CD8-positive, alpha-beta memory T cell (primary cell): ENCODE results near the gene MAP4K1. TPM values are rescaled to one million over a fixed set of nuclear protein-coding genes. Genes with fewer than 3 reads are reported as not detected.

Source experiments
- CTCF ChIA-PET: fragments of 350-600 bp; sonication (Branson Sonifier 250); formaldehyde crosslinking; loops from one replicate; lab custom pipeline; 2021; ENCODE audit warnings: antibody characterized with exemption; lab: Charles Lee
- POLR2A ChIA-PET: fragments of 350-600 bp; sonication (Branson Sonifier 250); formaldehyde crosslinking; loops from one replicate; lab custom pipeline; 2021; ENCODE audit warnings: antibody characterized with exemption; lab: Charles Lee
- DNase-seq, 5 donors: peaks; one replicate each; pipeline versions ENCODE4 v3.0.0 to v3.0.0-alpha.2; 2020 to 2022; ENCODE audit warnings: mixed read lengths in 1 of 5
- H3K27ac ChIP-seq: one replicate; pipeline ENCODE4 v1.7.0; 2013; ENCODE audit warnings: low read depth, mild to moderate bottlenecking, low read length, moderate library complexity
- H3K27me3 ChIP-seq: 2 replicates; pipeline ENCODE4 v1.7.0; 2013; ENCODE audit warnings: low read length, mild to moderate bottlenecking; ENCODE audit not compliant: insufficient read depth, poor library complexity, severe bottlenecking
- H3K36me3 ChIP-seq: 2 replicates; pipeline ENCODE4 v1.7.0; 2013; ENCODE audit warnings: mild to moderate bottlenecking, low read length, moderate library complexity; ENCODE audit not compliant: insufficient read depth
- H3K4me1 ChIP-seq: 2 replicates; pipeline ENCODE4 v1.7.0; 2013; ENCODE audit warnings: mild to moderate bottlenecking, low read length, moderate library complexity; ENCODE audit not compliant: insufficient read depth
- H3K4me3 ChIP-seq: 2 replicates; pipeline ENCODE4 v1.7.0; 2013; ENCODE audit warnings: mild to moderate bottlenecking, low read length
- H3K9me3 ChIP-seq: 2 replicates; pipeline ENCODE4 v1.7.0; 2013; ENCODE audit warnings: mild to moderate bottlenecking, low read length
- H3K27ac Mint-ChIP-seq, 8 donors: one replicate each; pipeline ENCODE4 v1.8.0; 2020 to 2021; ENCODE audit warnings: mixed read lengths in 8 of 8, mild to moderate bottlenecking in 6 of 8, inconsistent platforms in 3 of 8, moderate library complexity in 3 of 8
- H3K27me3 Mint-ChIP-seq, 2 donors: one replicate each; pipeline ENCODE4 v1.8.0; 2020 to 2021; ENCODE audit warnings: mixed read lengths in 2 of 2, mild to moderate bottlenecking in 1 of 2, moderate library complexity in 1 of 2
- H3K36me3 Mint-ChIP-seq, 3 donors: one replicate each; pipeline ENCODE4 v1.8.0; 2020 to 2021; ENCODE audit warnings: mixed read lengths in 3 of 3, inconsistent platforms in 1 of 3, mild to moderate bottlenecking in 1 of 3
- H3K4me1 Mint-ChIP-seq, 3 donors: one replicate each; pipeline ENCODE4 v1.8.0; 2020 to 2021; ENCODE audit warnings: mixed read lengths in 3 of 3, inconsistent platforms in 1 of 3, mild to moderate bottlenecking in 1 of 3
- H3K4me3 Mint-ChIP-seq, 7 donors: one replicate each; pipeline ENCODE4 v1.8.0; 2020 to 2021; ENCODE audit warnings: mixed read lengths in 7 of 7, mild to moderate bottlenecking in 6 of 7, moderate library complexity in 4 of 7, inconsistent platforms in 2 of 7
- H3K9me3 Mint-ChIP-seq, 5 donors: one replicate each; pipeline ENCODE4 v1.8.0; 2020 to 2022; ENCODE audit warnings: mixed read lengths in 5 of 5, mild to moderate bottlenecking in 3 of 5, moderate library complexity in 2 of 5, inconsistent platforms in 1 of 5
- polyA plus RNA-seq: library from polyadenylated mRNA; unstranded; fragments of 300-500 nt; fragmentation: Illumina TruSeq; gene quantifications from one replicate; pipeline ENCODE4 v1.2.3, GENCODE V29; 2021
- total RNA-seq, 2 experiments: library from RNA; stranded (reverse); gene quantifications; one replicate each; pipeline ENCODE4 v1.2.3, GENCODE V29; 2021

MAP4K1 gene
- total and polyA plus RNA-seq, 3 experiments from 2014 or later: 161 to 178 (median 162) TPM

DNA sequence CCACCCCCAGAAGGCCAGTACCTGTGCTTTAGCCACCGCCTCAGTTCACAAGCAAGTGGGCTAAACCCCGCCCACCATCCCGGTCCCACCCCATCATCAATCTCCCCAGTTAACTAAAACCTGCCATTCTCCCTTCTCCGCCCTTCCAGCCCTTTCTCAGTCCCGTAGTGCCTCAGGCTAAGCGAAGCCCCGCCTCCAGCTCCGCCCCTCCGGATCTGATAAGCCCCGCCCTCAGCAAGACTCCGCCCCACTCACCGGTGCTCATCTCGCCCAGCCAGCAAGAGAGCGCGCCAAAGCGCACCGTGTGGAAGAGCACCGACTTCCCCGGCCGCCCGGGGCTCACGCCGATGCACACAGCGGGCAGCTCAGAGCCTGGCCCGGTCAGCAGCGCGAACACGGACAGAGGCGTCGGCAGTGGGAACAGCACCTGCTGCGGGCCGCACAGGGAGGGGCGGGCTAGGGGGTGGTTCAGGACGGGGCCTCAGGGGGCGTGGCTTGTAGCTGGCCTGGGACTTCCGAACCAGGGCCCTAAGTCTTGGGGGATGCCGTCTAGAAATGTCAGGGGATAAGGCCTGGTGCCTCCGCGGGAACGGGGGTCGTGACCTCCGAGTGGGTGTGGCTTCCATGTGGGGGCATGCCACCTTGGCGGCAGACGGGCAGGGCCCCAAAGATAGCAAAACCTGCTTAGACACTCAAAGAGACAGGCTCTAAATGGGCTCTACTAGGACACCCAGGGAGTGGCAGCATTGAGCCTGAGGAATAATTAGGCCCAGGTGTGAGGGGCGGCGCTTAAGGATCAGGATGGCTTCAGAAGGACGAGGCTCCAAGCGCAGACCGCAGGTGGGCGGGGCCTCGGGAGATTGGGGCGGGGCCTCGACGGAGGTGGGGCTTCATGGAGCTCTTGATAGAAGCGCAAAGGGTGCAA lies 21.4 kb downstream of the MAP4K1 start:
- no peaks in the 10 kb centered on the region for H3K9me3 ChIP-seq
- DNase-seq: no peak
- H3K4me1 ChIP-seq: no peaks in the 10 kb centered on the region
- H3K4me3 ChIP-seq: no peak overlapping the region
- H3K27ac ChIP-seq: no peak overlapping the region
- Mint-ChIP-seq H3K9me3 (no peaks in the 10 kb centered on the region), H3K27ac (no peak overlapping the region), H3K4me1 (peaks cover 6 to 13% (median 12%) of the 10 kb centered on the region in 3 donors), H3K4me3 (no peak overlapping the region), H3K27me3 (no peaks in the 10 kb centered on the region), H3K36me3 (peaks cover 0 to 67% (median 16%) of the 10 kb centered on the region in 3 donors)
- no peaks in the 10 kb centered on the region for H3K27me3 ChIP-seq
- ChIA-PET CTCF (interaction anchor here (1.1 kb wide), 1 partner anchor 23 kb away, joined by 3 read pairs; the partner anchor contains the start of gene EIF3K), POLR2A (interaction anchor here (0.6 to 1.3 kb wide), 2 partner anchors 17 to 32 kb away, joined by 3 read pairs; no protein-coding TSS in a partner anchor)
- H3K36me3 ChIP-seq: peaks cover 27% of the 10 kb centered on the region

DNA sequence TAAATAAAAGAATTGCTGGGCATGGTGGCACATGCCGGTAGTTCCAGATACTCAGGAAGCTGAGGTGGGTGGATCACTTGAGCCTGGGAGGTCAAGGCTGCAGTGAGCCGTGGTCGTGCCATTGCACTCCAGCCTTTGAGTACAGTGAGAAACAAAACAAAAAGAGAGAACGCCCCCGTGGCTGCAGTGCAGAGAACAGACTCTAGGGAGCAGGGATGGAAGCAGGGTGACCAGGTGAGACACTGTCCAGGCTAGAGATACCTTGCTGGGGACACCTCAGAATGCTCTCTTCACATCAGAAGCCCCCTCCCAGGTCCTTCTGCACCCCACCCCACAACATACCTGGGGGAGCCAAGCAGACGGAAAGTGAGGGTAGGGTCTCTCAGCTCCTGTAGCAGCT lies 24.8 kb downstream of the MAP4K1 start:
- ChIA-PET CTCF (interaction anchor here (1.6 kb wide), 1 partner anchor 26 kb away, joined by 3 read pairs; the partner anchor contains the start of gene EIF3K), POLR2A (no interaction called here)
- Mint-ChIP-seq H3K27ac (peak overlapping the region in 2 of 8 donors; percentile 5 to 26), H3K4me3 (no peak overlapping the region), H3K36me3 (peaks cover 0 to 70% (median 13%) of the 10 kb centered on the region in 3 donors), H3K27me3 (no peaks in the 10 kb centered on the region), H3K4me1 (peaks cover 3 to 7% (median 6%) of the 10 kb centered on the region in 3 donors), H3K9me3 (no peaks in the 10 kb centered on the region)
- no peak overlapping the region for H3K27ac ChIP-seq
- H3K4me3 ChIP-seq: no peak overlapping the region
- DNase-seq: no peak
- no peaks in the 10 kb centered on the region for H3K9me3 ChIP-seq
- H3K27me3 ChIP-seq: no peaks in the 10 kb centered on the region
- no peaks in the 10 kb centered on the region for H3K4me1 ChIP-seq
- H3K36me3 ChIP-seq: peaks cover 24% of the 10 kb centered on the region

DNA sequence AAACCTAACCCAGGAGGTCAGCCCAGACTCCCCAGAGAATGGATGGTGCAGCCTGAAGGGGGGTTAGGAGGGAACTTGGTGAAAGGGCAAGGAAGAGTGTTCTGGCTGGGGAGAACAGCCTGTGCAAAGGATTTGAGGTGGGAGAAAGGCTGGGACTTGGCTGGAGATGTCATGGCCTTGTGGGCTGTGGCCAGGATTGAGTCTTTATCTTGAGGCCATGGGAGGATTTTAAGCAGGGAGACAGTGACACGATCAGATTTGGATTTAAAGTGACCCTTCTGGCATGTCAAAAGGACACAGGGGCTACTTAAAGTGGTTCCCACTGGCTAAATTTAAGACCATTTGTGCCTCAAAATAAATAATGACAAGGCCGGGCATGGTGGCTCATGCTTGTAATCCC lies 29.7 kb downstream of the MAP4K1 start:
- Mint-ChIP-seq H3K4me1 (peaks cover 6 to 11% (median 9%) of the 10 kb centered on the region in 3 donors), H3K36me3 (peaks cover 0 to 44% (median 10%) of the 10 kb centered on the region in 3 donors), H3K4me3 (no peak overlapping the region), H3K9me3 (no peaks in the 10 kb centered on the region), H3K27me3 (no peaks in the 10 kb centered on the region), H3K27ac (peak overlapping the region in 5 of 8 donors; percentile 32 to 76 (median 75))
- CTCF ChIA-PET: no interaction called here
- Histone ChIP-seq H3K4me3 (no peak overlapping the region), H3K4me1 (no peaks in the 10 kb centered on the region), H3K9me3 (no peaks in the 10 kb centered on the region), H3K27ac (no peak overlapping the region), H3K27me3 (no peaks in the 10 kb centered on the region), H3K36me3 (peaks cover 2% of the 10 kb centered on the region)
- POLR2A ChIA-PET: no interaction called here
- DNase-seq: no peak

DNA sequence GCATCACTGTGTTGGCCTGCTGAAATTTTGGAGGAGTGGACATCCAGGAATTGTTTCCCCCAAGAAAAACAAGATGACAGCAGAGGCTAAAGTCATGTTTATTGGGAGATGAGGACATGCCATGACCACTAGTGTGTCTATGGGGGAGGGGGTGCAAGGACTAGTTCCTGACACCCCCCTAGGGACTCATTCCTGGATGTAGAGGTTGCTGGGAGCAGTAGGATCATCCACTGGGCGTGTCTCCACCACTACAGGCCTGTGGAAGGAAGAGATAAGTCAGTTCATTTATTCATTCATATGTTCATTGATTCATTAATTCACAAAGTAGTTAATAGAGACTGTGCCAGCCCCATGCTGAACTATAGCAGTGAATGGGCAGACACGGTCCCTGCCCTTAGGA lies 30.2 kb downstream of the MAP4K1 start:
- H3K27ac Mint-ChIP-seq: peak overlapping the region in 4 of 8 donors; percentile 32 to 76 (median 62)
- POLR2A ChIA-PET: no interaction called here
- DNase-seq: no peak

DNA sequence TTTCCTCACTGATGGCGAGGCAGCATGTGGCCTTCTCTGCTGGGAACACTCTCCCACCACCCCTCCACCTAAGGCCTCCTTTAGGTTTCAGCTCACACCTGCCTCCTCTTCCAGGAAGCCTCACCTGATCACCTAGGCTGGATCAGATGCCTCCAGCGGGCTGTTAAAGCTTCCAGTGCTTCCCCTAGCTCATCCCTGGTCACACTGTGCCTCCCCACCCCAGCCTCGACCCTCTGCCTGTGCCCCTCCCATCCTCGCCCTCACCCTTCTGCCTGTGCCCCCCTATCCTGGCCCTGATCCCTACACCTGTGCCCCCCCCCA lies 33.8 kb downstream of the MAP4K1 start:
- Mint-ChIP-seq H3K4me1 (peaks cover 15 to 23% (median 21%) of the 10 kb centered on the region in 3 donors), H3K27me3 (no peaks in the 10 kb centered on the region), H3K36me3 (peaks cover 0 to 27% (median 8%) of the 10 kb centered on the region in 3 donors), H3K27ac (peak overlapping the region in 3 of 8 donors; percentile 48 to 88 (median 66)), H3K9me3 (no peaks in the 10 kb centered on the region), H3K4me3 (no peak overlapping the region)
- Histone ChIP-seq H3K9me3 (no peaks in the 10 kb centered on the region), H3K27ac (no peak overlapping the region), H3K4me1 (peaks cover 6% of the 10 kb centered on the region), H3K27me3 (no peaks in the 10 kb centered on the region), H3K4me3 (no peak overlapping the region), H3K36me3 (no peaks in the 10 kb centered on the region)
- no peak for DNase-seq
- ChIA-PET POLR2A (no interaction called here), CTCF (no interaction called here)

More for the DNA sequence above, 30.2 kb downstream of the MAP4K1 start:
- Histone ChIP-seq H3K27ac (no peak overlapping the region), H3K4me3 (no peak overlapping the region), H3K27me3 (no peaks in the 10 kb centered on the region), H3K9me3 (no peaks in the 10 kb centered on the region), H3K4me1 (no peaks in the 10 kb centered on the region), H3K36me3 (no peaks in the 10 kb centered on the region)
- Mint-ChIP-seq H3K36me3 (peaks cover 0 to 44% (median 8%) of the 10 kb centered on the region in 3 donors), H3K4me1 (peaks cover 9 to 11% (median 9%) of the 10 kb centered on the region in 3 donors), H3K9me3 (no peaks in the 10 kb centered on the region), H3K27me3 (no peaks in the 10 kb centered on the region), H3K4me3 (no peak overlapping the region)
- CTCF ChIA-PET: interaction anchor here (1.5 kb wide), 1 partner anchor 23 kb away, joined by 3 read pairs; no protein-coding TSS in a partner anchor

DNA sequence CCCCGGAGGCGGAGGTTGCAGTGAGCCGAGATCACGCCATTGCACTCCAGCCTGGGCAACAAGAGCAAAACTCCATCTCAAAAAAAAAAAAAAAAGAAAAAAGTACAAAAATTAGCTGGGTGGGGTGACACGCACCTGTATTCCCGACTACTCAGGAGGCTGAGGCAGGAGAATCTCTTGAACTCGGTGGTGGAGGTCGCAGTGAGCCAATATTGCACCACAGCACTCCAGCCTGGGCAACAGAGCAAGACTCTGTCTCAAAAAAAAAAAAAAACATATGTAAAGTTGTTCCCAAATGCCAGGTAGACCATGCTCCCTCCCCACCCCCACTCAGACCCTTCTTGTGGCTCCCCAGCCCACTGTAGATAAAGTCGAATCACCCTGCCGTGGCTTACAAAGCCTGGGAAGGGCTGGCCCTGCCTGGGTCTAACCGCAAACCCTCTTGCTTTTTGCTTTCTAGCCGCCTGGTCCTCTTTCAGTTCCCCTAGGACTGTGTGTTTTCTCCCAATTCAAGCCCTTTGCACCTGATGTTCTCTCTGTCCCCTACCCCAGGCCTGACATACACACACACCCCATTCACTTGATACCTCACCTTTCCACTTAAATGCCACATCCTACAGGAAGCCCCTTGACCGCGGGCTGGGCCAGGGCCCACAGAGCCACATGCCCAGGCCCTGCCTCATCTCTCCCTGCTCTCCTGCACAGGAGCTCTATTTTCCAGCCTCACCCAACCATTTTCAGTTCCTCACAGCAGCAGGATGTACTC lies 34.4 kb downstream of the MAP4K1 start:
- Histone ChIP-seq H3K27me3 (no peaks in the 10 kb centered on the region), H3K27ac (no peak overlapping the region), H3K36me3 (no peaks in the 10 kb centered on the region), H3K4me3 (no peak overlapping the region), H3K4me1 (peaks cover 6% of the 10 kb centered on the region), H3K9me3 (no peaks in the 10 kb centered on the region)
- POLR2A ChIA-PET: no interaction called here
- H3K27me3 Mint-ChIP-seq: no peaks in the 10 kb centered on the region
- no peak overlapping the region for H3K4me3 Mint-ChIP-seq
- peak overlapping the region in 6 of 8 donors; percentile 2 to 89 (median 47) for H3K27ac Mint-ChIP-seq
- CTCF ChIA-PET: no interaction called here
- H3K4me1 Mint-ChIP-seq: peaks cover 17 to 28% (median 27%) of the 10 kb centered on the region in 3 donors
- no peak for DNase-seq
- peaks cover 0 to 25% (median 8%) of the 10 kb centered on the region in 3 donors for H3K36me3 Mint-ChIP-seq
- H3K9me3 Mint-ChIP-seq: no peaks in the 10 kb centered on the region

DNA sequence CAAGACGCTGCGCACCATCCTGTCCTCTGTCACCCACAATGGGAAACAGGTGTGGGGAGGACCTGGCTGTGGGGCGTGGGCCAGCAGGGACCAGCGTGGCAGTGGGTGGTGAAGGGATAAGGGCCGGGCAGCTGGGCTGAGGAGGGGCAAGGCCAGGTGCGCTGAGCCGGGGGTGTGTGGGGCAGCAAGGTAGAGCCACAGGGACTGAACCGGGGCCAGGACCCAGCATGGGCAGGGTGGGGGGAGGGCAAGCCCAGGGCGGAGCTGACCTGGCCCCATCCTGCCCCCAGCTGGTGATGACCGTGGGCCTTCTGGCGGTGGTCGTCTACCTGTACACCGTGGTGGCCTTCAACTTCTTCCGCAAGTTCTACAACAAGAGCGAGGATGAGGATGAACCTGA lies 37.7 kb downstream of the MAP4K1 start:
- POLR2A ChIA-PET: no interaction called here

More for the DNA sequence above, 37.7 kb downstream of the MAP4K1 start:
- no peaks in the 10 kb centered on the region for H3K9me3 ChIP-seq
- Mint-ChIP-seq H3K4me1 (peaks cover 14 to 29% (median 23%) of the 10 kb centered on the region in 3 donors), H3K4me3 (no peak overlapping the region), H3K9me3 (no peaks in the 10 kb centered on the region), H3K27me3 (no peaks in the 10 kb centered on the region), H3K36me3 (peaks cover 0 to 9% (median 0%) of the 10 kb centered on the region in 3 donors), H3K27ac (no peak overlapping the region)
- no peak for DNase-seq
- no peak overlapping the region for H3K27ac ChIP-seq
- no peaks in the 10 kb centered on the region for H3K36me3 ChIP-seq
- H3K27me3 ChIP-seq: no peaks in the 10 kb centered on the region
- no peak overlapping the region for H3K4me3 ChIP-seq
- H3K4me1 ChIP-seq: peaks cover 6% of the 10 kb centered on the region
- CTCF ChIA-PET: interaction anchor here (1.0 to 1.6 kb wide), 4 partner anchors 15 to 65 kb away, joined by 3 to 9 read pairs (median 4); no protein-coding TSS in a partner anchor
